WERI-Rb-1 (cell line): ENCODE results near the gene SELP.

ENCODE experiments used
- DNase-seq: peaks from one replicate; pipeline ENCODE4 v3.0.0-alpha.2; 2020
- H3K27ac ChIP-seq: fragments of 250-450 bp; sonication (Bioruptor Pico); 2 replicates; pipeline ENCODE4 v1.5.1; 2020; ENCODE audit warnings: mild to moderate bottlenecking, moderate library complexity
- H3K27me3 ChIP-seq: fragments of 250-450 bp; sonication (Bioruptor Pico); 2 replicates; pipeline ENCODE4 v1.5.1; 2021; ENCODE audit warnings: mild to moderate bottlenecking, low read depth, moderate library complexity; ENCODE audit not compliant: insufficient read depth, severe bottlenecking
- H3K36me3 ChIP-seq: fragments of 250-450 bp; sonication (Bioruptor Pico); 2 replicates; pipeline ENCODE4 v1.5.1; 2020; ENCODE audit warnings: mild to moderate bottlenecking, moderate library complexity
- H3K4me3 ChIP-seq: 2 replicates; pipeline ENCODE4 v1.5.1; 2011; ENCODE audit warnings: low read depth, mild to moderate bottlenecking, control low read depth, low read length
- H3K9me3 ChIP-seq: fragments of 250-450 bp; sonication (Bioruptor Pico); 2 replicates; pipeline ENCODE4 v1.5.1; 2021; ENCODE audit warnings: mild to moderate bottlenecking, moderate library complexity; ENCODE audit not compliant: severe bottlenecking
- CTCF ChIP-seq: IDR thresholded peaks from 2 replicates; pipeline ENCODE4 v1.5.1; 2011; ENCODE audit warnings: low read depth, mild to moderate bottlenecking, control low read depth, inconsistent platforms, low read length

SELP gene

DNA sequence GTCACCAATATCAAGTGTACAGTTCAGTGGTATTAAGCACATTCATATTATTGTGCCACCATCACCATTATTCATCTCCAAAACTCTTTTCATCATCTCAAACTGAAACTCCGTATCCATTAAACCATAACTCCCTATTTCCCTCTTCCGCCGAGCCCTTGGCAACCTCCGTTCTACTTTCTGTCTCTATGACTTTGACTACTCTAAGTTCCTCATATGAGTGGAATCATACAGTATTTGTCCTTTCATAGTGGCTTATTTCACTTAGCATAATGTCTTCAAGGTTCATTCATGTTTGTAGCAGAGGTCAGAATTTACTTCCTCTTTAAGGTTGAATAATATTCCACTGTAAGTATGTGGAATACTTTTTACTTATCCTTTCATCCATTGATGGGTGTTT, 21.7 kb downstream of the SELP start:
- H3K27me3 ChIP-seq = no peaks in the 10 kb centered on the region
- H3K27ac ChIP-seq = no peak overlapping the region
- TF ChIP-seq CTCF = no peak
- H3K4me3 ChIP-seq = no peak overlapping the region
- no peaks in the 10 kb centered on the region for H3K36me3 ChIP-seq
- DNase-seq = no peak
- no peaks in the 10 kb centered on the region for H3K9me3 ChIP-seq

- Histone ChIP-seq H3K4me3 (no peak overlapping the region), H3K36me3 (no peaks in the 10 kb centered on the region), H3K27me3 (no peaks in the 10 kb centered on the region), H3K27ac (no peak overlapping the region), H3K9me3 (no peaks in the 10 kb centered on the region)
- no peak for DNase-seq
- TF ChIP-seq CTCF = no peak
Measured at GRCh38 chr1:169604781-169605560, 25.0 kb downstream of the SELP start.

- no peaks in the 10 kb centered on the region for H3K36me3 ChIP-seq
- H3K27me3 ChIP-seq = no peaks in the 10 kb centered on the region
- H3K4me3 ChIP-seq = no peak overlapping the region
- TF ChIP-seq CTCF = no peak
- no peaks in the 10 kb centered on the region for H3K9me3 ChIP-seq
- H3K27ac ChIP-seq = no peak overlapping the region
- peak; percentile 5 for DNase-seq
Measured at GRCh38 chr1:169601096-169601881, 28.6 kb downstream of the SELP start.

DNA sequence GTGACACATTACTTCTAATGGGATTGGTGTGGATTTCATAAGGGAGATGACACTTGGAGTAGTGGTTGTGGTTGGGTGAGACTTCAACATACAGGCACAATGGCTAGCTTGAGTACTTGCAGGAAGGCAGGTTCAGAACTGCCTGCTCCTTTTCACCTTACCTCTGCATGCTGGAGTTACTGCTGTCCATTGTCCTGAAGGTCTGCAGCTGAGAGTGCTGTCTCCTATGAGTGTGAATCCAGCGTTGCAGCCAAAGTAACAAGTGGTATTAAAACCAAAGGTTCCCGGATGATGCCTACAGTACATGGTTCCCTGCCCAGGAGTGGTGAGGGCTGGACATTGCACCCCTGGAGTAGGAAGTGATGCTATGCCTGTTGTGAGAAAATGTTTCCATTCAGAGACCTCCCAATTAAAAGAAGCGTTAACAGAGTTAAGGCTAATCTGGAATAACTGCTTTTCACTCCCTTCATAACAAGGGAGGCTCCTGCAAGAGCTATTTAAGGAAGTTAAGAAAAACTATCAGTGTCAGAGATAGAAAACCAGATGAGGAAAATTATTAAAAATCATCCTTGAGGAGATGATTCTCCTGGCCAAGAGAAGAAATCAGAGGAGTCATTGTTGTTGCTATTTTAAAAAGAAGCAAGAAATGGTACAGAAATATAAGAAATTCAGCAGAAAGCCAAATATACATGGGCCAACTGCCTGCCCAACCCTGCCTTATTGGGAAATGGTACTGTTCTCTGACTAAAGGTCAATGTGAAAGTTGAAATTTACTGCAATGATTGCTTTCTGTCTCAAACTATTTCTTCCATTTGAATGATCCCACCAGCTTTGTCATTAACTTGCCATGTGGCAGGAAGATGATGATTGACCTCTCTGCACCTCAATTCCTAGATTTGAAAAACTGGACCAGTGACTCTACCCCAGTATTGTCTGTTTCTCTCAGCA, 33.9 kb downstream of the SELP start:
- Histone ChIP-seq H3K9me3 (no peaks in the 10 kb centered on the region), H3K27ac (no peak overlapping the region), H3K4me3 (no peak overlapping the region), H3K36me3 (no peaks in the 10 kb centered on the region), H3K27me3 (no peaks in the 10 kb centered on the region)
- no peak for TF ChIP-seq CTCF
- no peak for DNase-seq

DNA sequence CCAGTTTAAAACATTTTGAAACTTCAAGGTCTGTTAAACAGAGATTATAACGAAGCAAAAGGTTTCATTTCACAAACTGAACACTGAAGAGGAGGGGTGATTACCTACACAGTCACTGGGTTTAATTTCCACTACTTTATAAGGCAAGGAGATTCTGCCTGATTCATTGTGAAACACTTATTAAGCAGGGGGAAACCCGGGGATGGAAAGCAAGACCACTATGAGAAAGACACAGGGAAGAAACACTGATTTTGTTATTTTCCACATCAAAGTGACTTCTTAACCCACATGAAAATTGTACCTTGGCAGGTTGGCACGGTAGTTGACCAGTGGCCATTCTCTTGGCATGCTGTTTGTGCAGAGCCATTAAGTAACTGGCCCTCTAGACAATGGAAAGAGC, 35.5 kb downstream of the SELP start:
- DNase-seq = no peak
- no peaks in the 10 kb centered on the region for H3K9me3 ChIP-seq
- no peak overlapping the region for H3K27ac ChIP-seq
- TF ChIP-seq CTCF = no peak
- no peak overlapping the region for H3K4me3 ChIP-seq
- H3K27me3 ChIP-seq = no peaks in the 10 kb centered on the region
- no peaks in the 10 kb centered on the region for H3K36me3 ChIP-seq
